ENCODE results near the gene MEPCE. TPM values are rescaled to one million over a fixed set of nuclear protein-coding genes. Genes with fewer than 3 reads are reported as not detected.

MEPCE gene
- total and polyA plus RNA-seq, 9 of the 15 experiments (the other 6 are each of a cell fraction or from before 2014, with no cell fraction given): 10.9 to 76.3 (median 44.1) TPM

GRCh38 chr7:100469227-100470044 lies 39.8 kb downstream of the MEPCE start (continued):
- TF ChIP-seq CLOCK (CRISPR knock-in tag; IDR thresholded peaks at IDR 0.05; ENCODE audit: borderline replicate concordance) (no peak), CREB1 (IDR thresholded peaks at IDR 0.05) (no peak), CREB1 (CRISPR knock-in tag; IDR thresholded peaks at IDR 0.05) (peak; percentile 48; the same call in 1 of the 2 replicates), NFATC3 (IDR thresholded peaks at IDR 0.05) (no peak), RBM34 (IDR thresholded peaks at IDR 0.05; ENCODE audit: borderline replicate concordance, insufficient read depth, low read length) (no peak), ZFPM2 (CRISPR knock-in tag; IDR thresholded peaks at IDR 0.05) (no peak), ATF7 (IDR thresholded peaks at IDR 0.05) (no peak), ZNF668 (CRISPR knock-in tag; IDR thresholded peaks at IDR 0.05) (no peak), ZMIZ1 (IDR thresholded peaks at IDR 0.05; ENCODE audit: low read depth in 2 of 2, low read length in 2 of 2) (no peak), ARID3B (CRISPR knock-in tag; IDR thresholded peaks at IDR 0.05; ENCODE audit: borderline replicate concordance) (no peak), TSHZ1 (CRISPR knock-in tag; IDR thresholded peaks at IDR 0.05) (no peak), MBD1 (CRISPR knock-in tag; IDR thresholded peaks at IDR 0.05) (no peak), MXI1 (IDR thresholded peaks at IDR 0.05; ENCODE audit: low read depth, low read length) (no peak)
